Lung (tissue), 12 donors: ENCODE results near the gene GATB. TPM values are rescaled to one million over a fixed set of nuclear protein-coding genes. Genes with fewer than 3 reads are reported as not detected.

Experiments
- ATAC-seq: fragments of 200-7000 bp; cut with Tn5 transposase; one replicate; pipeline ENCODE4 v1.9.1; 2020; ENCODE audit warnings: moderate number of reproducible peaks; ENCODE audit not compliant: insufficient read depth, low FRiP score
- DNase-seq, 3 donors: peaks; one replicate each; pipeline ENCODE4 v3.0.0-alpha.2; 2013 to 2017
- H3K27ac ChIP-seq, 2 donors: one replicate each; pipeline ENCODE4 v1.5.1; 2013; ENCODE audit warnings: mild to moderate bottlenecking in 2 of 2, moderate library complexity in 2 of 2, control low read depth in 1 of 2, inconsistent platforms in 1 of 2, low read depth in 1 of 2, low read length in 1 of 2
- H3K27me3 ChIP-seq, 3 donors: one replicate each; pipeline ENCODE4 v1.5.1; 2013; ENCODE audit warnings: low read length in 2 of 3; ENCODE audit not compliant: control insufficient read depth in 3 of 3, insufficient read depth in 3 of 3
- H3K36me3 ChIP-seq, 4 donors: one replicate each; pipeline ENCODE4 v1.5.1; 2013; ENCODE audit warnings: low read length in 4 of 4, mild to moderate bottlenecking in 1 of 4, moderate library complexity in 1 of 4; ENCODE audit not compliant: control insufficient read depth in 4 of 4, insufficient read depth in 4 of 4
- H3K4me1 ChIP-seq, 5 donors: one replicate each; pipeline ENCODE4 v1.5.1; 2013; ENCODE audit warnings: low read length in 5 of 5, mild to moderate bottlenecking in 2 of 5, moderate library complexity in 1 of 5; ENCODE audit not compliant: control insufficient read depth in 5 of 5, insufficient read depth in 5 of 5
- H3K4me3 ChIP-seq: one replicate; pipeline ENCODE4 v1.5.1; 2013; ENCODE audit warnings: mild to moderate bottlenecking, control low read depth, moderate library complexity
- H3K9ac ChIP-seq, 2 donors: one replicate each; pipeline ENCODE4 v1.5.1; 2013; ENCODE audit warnings: low read length in 2 of 2, control low read depth in 1 of 2; ENCODE audit not compliant: insufficient read depth in 1 of 2
- H3K9me3 ChIP-seq, 4 donors: one replicate each; pipeline ENCODE4 v1.5.1; 2013; ENCODE audit warnings: low read length in 3 of 4, mild to moderate bottlenecking in 1 of 4, moderate library complexity in 1 of 4; ENCODE audit not compliant: control insufficient read depth in 4 of 4, insufficient read depth in 3 of 4
- CTCF ChIP-seq: IDR thresholded peaks from 2 replicates; pipeline ENCODE4 v1.5.1; 2012; ENCODE audit warnings: mild to moderate bottlenecking; ENCODE audit errors: control extremely low read depth, extremely low read depth
- WGBS, 2 donors: extraction: QIAGEN DNeasy Blood & Tissue Kit; methylation state at CpG; one replicate each; pipeline ENCODE4 v1.1.7; 2013; 5-methylcytosine and 5-hydroxymethylcytosine counted together
- polyA plus RNA-seq, 2 donors: library from polyadenylated mRNA; stranded (reverse); fragments of 200-250 nt; gene quantifications; one replicate each; pipeline ENCODE4 v1.2.1, GENCODE V29; 2013
- total RNA-seq, 2 donors: library from RNA; depleted of rRNA in 1 of 2; stranded (reverse); fragments of >200 nt in 1 of 2; gene quantifications; one replicate each; pipeline ENCODE4 v1.2.1, GENCODE V29; 2014 to 2021
- donor health status: control.
- donor health status: control.
- donor health status: Bipolar disorder and iron deficiency.
- donor health status: healthy.
- donor health status: DM: yes; HTN: yes; CAD: no.

The GATB gene
- total and polyA plus RNA-seq, 4 donors: 11.0 to 18.4 (median 15.6) TPM

GRCh38 chr4:151729731-151730559 is 30.9 kb downstream of the GATB start:
- WGBS, 2 donors: 93 to 95% methylated on average over 12 of the region's 12 CpGs

GRCh38 chr4:151728679-151729078 is 32.1 kb downstream of the GATB start:
- no peaks in the 10 kb centered on the region for H3K9me3 ChIP-seq
- 89 to 90% methylated on average over 2 of the region's 2 CpGs for WGBS, 2 donors

More at GRCh38 chr4:151729731-151730559, 30.9 kb downstream of the GATB start:
- H3K4me3 ChIP-seq: no peak overlapping the region
- H3K9ac ChIP-seq: no peak overlapping the region
- ATAC-seq (no peak), DNase-seq (no peak)
- no peaks in the 10 kb centered on the region for H3K4me1 ChIP-seq
- no peaks in the 10 kb centered on the region for H3K36me3 ChIP-seq
- H3K9me3 ChIP-seq: no peaks in the 10 kb centered on the region
- H3K27ac ChIP-seq: no peak overlapping the region
- H3K27me3 ChIP-seq: no peaks in the 10 kb centered on the region
- TF ChIP-seq CTCF: no peak

DNA sequence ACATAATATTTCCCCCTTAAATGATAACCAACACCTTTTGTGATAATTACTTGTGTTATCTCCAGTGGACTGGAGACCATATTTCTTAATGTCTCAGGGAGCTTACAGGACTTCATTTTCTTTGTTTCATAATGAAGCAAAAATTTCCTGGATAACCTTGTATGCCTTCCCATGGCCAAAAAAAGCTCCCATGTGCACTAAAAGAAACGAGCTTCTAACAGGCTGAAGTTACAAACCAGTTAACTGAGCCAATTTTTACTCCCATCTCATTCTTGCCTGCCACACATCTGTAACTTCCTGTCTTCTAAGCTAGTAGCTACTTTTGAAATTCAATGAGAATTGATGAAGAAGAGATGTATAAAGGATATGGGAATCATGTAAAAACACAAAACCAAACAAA is 32.8 kb downstream of the GATB start:
- TF ChIP-seq CTCF: no peak
- Histone ChIP-seq H3K27me3 (no peaks in the 10 kb centered on the region), H3K4me1 (no peaks in the 10 kb centered on the region), H3K4me3 (no peak overlapping the region), H3K9ac (no peak overlapping the region), H3K27ac (no peak overlapping the region), H3K36me3 (no peaks in the 10 kb centered on the region), H3K9me3 (no peaks in the 10 kb centered on the region)
- ATAC-seq (no peak), DNase-seq (no peak)
- WGBS, 2 donors: 64 to 78% methylated on average over 1 of the region's 1 CpG

More at GRCh38 chr4:151728679-151729078, 32.1 kb downstream of the GATB start:
- H3K27ac ChIP-seq: no peak overlapping the region
- H3K9ac ChIP-seq: no peak overlapping the region
- no peaks in the 10 kb centered on the region for H3K4me1 ChIP-seq
- no peaks in the 10 kb centered on the region for H3K27me3 ChIP-seq
- H3K36me3 ChIP-seq: no peaks in the 10 kb centered on the region
- no peak overlapping the region for H3K4me3 ChIP-seq
- no peak for TF ChIP-seq CTCF
- DNase-seq: no peak
- no peak for ATAC-seq
